Medulla oblongata (tissue), 1 donor: ENCODE results near the gene EVI5.

Source experiments
- DNase-seq: peaks from one replicate; pipeline ENCODE4 v3.0.0-alpha.2; 2015; ENCODE audit errors: extremely low spot score

The EVI5 gene

DNA sequence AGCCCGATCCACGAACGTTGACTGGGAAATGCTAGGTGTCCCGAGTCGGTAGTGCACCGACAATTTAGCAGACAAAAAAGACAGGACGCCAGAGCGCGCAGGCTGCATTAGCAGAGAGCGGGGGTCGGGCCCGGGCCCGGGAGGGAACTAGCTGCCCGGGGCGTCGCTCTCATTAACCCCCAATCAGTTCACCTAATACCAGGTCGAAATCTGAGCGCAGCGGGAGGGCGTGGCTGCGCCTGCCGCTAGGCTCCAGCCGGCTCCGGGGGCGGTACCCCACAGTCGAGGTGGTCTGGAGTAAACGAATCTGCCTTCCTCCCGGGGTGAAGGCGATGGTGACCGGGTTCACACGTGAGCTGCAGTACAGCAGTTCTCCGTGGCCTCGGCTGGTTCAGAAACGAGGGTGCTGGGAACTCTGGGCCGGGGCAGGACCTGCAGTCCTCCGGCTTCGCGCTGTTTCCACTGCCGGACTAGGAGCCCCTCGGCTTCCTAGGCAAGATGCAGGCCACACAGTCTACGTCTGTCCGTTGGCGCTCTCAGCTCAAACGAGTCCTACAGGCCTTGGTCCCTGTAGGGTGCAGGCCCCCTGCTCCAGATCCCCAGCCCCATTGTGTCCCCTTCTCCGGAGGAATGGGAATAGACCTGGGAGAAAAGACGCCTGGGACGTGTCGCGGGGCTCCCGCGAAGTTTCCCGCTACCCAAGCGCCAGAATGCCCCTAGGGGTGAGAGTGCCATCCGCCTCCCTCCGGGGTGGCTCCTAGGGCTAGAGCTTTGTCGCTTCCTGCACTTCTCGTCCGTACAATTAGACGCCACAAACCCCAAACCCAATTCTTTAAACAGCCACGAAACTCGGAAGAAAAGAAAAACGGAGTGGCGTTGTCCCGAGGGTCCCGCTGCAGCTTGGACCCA is 300.2 kb downstream of the EVI5 start:
- DNase-seq, result no peak

DNA sequence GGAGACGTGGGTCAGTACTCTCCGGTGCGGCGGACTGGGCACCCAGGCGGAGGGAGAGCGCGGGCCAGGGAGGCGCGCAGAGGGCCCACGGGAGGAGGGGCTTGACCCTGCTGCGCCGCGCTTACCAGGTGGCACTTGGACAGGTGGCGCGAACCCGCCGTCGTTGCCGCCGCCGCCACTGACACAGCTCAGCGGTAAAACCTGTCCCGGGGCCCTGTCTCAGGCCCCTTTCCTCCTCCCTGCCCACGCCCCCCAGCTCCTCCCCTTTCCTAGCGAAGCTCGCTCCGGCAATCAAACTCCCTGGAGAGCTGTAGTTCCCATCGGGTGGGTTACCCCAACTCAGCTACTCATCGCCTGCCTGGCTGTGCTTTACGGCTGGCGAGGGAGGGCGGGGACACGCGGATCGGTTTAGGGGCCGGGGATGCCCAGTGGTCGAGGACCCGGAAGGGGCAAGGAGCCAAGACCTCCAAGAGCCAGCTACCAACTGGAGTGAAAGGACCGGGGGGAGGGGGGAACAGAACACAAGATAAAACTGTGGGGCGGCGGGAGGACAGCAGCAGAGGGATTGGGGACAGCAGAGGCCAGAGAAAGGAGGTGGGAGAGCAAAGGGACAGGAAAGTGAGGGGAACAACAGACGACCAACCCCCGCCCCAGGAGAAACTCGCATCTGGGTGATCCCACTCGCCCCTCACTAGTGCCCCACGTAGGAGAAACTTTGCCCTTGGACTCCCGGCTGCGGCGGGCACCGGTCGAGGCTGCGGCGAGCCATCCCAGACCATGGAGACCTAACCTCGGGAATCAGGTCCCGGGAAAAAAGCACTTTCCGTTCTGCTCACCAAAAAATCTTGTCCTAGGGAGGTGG is 301.1 kb downstream of the EVI5 start:
- no peak for DNase-seq

DNA sequence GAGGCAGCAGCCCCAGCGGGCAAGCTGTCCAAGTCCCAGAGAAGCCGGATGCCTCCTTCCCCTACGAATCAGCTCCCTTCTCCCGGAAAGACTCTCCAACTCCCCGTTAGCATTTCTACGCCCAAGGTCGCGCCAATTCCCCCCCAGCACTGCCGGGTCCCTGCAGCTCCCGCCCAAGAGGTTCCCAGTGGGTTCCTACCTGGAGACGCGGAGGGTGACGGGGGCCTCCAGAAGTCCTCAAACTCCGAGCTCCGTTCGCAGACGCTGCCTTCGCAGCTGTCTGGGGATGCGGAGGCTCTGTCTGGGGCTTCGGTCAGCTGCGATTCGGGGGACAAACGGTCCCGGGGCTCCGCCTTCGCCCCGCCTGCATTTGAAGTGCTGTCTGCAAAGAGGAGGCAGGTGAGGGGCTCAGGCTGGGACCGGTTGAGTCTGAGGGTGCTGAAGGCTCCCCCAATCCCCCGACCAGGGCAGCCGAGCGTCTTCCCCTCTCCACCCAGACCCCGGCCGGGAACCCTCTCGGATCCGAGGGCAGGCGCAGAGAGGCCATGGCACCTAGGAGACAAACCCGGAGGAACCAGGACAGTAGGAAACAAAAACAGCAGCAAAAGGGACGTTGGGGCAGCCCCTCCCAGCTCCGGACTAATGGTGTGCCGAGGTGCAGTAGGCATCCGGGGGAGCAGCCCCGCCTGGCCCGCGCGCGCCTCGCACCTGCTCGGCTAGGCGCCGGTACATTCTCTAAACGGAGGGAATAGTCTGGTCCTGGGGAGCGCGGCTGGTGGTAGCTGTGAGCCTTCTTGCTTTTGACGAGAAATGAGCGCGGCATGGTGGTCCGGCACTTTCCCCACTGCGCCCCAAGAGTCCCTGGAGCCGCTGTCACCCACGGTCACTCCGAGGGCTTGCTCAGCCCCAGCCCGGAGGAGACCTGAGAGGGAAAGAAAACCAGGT is 302.0 kb downstream of the EVI5 start:
- DNase-seq, result no peak

DNA sequence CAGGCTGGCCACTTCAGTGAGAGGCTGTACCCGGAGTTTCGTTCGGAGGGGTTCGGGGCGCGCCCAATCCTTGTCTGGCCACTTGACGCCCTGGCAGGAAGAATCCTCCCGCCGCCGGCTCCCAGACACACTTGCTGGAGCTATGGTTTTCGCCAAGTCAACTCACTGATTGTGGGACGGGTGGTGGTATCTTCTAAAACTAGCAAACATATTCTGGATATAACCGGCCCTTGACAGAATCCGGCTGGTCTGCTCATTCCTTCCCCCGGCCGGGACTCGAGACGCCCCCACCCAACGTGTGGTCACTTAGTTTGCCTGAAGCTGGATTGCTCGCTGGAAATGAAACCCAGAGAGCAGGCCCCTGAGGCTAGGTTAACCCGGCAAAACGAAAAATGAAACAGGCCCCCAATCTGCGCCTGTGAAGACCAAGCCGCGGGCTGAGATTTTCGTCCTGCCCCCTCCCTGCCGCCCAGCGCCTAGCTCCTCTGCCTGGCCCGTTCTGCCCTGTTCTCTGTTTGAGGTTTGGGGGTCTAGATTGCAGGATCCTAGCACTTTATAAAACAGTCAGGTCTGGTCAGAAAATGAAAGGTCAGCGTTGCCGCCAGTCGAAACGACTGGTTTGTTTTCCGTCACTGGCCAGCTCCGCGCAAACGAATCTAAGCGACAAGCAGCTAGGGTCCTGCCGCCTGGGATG is 302.8 kb downstream of the EVI5 start:
- no peak for DNase-seq

DNA sequence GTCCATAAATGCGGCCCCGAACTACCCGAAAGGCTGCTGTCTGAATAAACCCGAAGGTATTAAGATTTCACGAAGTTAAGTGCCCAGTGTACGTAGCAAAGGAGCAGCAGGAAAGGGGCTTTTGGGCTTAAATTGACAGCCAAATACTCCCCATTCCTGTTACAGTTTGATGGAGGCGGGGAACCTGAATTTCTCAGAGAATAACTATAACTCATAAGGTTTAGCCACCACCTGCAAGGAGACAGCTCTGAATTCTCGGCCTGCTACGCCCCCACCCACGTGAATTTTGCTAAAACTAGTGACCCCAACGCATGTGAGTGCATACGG is 303.3 kb downstream of the EVI5 start:
- no peak for DNase-seq

DNA sequence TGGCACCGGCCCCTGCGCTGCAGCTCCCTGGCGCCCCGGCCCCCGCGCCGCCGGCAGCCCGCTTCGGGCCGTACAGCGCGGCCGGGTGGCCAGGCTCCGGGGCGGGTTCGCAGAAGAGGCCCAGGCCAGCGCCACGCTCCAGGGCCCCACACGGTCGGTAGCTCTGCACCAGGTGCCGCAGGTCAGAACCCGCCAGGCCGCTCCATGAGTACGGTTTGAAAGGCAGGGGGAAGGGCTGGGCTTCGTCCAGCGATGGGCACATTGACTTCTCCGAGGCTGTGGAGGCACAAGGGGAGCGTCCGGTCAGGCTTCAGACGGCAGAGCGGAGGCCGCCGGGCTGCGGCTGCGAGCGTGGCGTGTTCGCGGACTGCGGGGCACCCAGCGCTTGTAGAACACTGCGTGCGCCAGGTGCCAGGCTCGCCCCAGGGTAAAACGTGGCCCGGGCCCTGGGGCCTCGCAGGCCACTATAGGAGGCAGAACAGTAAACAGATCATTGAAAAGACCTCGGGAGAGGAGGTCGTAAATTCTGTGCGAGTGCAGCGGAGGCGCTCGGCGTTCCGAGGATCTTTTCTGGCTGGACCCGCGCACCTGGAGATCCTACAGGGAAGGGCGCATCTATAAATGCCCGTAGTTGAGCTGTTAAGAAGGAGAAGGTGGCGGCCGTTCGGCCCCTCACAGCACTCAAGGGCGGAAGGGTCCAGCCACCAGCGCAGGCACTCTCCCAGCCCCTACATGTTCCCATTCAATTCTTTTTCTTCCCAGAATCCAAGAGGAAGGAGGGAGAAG is 303.9 kb downstream of the EVI5 start:
- no peak for DNase-seq

DNA sequence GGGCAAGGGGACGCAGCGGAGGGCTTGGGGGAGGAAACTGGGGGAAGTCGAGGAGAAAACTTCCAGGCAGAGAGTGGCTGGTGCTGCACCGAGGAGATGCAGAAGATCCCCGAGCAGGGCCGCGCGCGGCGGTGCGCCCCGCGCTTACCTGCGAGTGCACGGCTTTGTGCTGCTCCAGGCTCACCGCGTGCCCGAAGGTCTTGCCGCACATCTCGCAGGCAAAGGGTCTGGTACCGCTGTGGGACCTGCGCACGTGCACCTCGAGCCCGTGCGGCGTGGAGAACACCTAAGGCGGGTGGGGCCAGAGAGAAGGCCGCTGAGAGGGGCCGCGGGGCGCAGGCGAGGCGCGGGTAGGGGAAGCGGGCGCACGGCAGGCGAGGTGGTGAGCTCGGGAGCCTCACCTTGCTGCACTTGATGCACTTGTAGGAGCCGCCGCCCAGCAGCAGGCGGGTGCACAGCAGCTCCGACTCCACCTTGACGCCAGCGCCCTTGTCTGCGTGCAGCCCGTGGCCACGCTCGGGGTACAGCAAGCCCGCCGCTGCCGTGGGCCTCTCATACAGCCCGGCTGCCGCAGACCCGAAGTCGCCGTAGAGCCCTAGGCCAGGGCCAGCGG is 304.6 kb downstream of the EVI5 start:
- DNase-seq, result no peak

DNA sequence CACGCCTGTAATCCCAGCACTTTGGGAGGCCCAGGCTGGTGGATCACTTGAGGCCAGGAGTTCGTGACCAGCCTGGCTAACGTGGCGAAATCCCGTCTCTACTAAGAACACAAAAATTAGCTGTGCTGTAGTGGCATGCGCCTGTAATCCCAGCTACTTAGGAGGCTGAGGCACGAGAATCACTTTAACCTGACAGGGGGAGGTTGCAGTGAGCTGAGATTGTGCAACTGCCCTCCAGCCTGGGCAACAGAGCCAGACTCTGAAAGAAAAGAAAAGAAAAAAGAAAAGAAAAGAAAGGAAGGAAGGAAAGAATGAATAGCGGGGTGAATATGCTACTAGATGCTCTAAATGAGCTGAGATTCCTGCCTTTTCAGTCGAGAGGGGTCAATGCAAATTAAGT is 305.3 kb downstream of the EVI5 start:
- no peak for DNase-seq

DNA sequence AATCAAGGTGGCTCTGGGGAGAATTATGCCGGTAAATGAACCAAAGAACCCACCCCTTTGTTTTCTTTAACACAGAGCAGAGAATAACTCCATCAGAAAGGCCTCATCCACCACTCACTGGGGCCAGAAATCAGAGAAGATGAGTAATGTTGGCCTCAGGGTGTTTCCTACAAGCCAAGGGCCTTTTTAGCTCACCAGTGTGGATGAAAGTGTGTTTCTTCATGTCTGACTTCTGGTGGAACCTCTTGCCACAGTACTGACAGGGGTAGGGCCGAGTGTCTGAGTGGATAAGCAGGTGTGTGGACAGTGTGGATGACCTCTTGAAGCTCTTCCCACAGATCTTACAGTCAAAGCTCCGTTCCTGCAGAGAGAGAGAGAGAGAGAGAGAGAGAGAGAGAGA is 306.5 kb downstream of the EVI5 start:
- DNase-seq, result no peak

DNA sequence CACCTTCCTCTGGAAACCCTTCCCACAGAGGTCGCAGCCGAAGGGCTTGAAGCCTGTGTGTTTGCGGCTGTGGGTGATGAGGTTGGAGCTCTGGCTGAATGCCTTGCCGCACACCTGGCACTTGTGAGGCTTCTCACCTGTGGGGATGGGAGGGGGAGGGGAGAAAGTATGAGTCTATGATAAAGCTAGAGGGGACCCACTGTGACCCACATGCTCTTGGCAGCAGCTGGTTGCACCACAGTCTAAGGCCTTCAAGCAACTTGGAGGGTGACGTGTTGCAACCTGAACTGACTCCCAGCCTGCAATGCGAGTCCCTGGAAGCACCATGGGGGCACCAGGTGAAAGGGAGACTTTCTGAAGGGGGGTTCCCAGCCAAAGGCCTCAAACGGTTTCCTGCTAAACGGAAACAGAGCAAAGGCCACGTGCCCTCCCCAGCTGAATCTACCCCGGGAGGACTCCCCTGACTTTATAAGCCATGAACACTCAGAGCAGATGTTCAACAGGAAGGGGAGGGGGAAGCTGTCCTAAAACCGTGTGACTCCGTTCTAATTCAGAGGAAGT is 308.8 kb downstream of the EVI5 start:
- DNase-seq, result no peak

DNA sequence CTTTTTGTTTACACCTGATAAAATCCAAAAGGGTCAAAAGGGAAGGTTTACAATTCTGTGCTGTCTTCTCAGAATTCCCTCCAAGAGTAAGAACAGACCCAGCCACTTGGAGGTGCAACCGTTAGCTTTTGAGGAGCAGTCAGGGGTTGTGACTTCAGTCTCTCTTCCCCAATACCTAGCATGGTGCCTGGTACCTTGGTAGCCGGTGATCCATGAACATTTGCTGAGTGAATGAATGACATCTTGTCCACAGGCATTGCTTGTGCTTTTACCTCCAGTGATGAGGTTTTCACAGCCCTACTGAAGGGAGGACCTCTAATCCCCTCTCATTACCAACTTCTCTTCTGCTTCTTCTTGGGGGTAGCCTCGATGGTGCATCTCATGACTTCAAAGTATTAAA is 309.9 kb downstream of the EVI5 start:
- DNase-seq, result no peak

DNA sequence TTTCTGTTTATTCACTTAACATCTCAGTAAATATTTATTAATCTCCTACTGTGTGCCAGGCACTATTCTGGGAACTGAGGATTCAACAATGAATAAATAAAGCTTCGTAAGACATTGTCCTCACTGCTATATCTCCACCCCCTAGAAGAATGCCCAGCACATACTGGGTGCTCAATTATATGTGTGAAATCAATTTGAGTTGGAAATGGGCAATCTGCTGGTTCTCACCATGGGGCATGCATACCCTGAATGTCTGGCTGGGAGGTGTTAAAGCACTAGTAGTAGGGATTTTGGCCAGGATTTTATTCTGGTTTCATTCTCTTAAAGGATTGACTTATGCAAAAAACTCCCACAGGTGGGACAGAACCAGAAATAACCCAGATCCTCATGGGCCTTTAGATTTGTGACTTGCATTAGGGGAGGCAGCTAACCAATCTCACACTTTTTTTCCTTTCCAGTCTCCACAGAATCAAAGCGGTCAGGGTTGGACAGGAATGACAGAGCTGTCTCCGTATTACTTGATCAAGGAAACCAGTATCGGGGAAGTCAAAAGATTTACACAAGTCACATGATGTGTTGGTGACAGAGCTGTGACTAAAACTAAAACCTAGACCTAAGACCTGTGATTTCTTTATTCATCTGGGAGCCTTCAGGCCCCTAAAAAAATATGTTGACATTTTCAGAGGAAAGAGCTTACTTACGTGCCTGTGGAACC is 311.0 kb downstream of the EVI5 start:
- no peak for DNase-seq

DNA sequence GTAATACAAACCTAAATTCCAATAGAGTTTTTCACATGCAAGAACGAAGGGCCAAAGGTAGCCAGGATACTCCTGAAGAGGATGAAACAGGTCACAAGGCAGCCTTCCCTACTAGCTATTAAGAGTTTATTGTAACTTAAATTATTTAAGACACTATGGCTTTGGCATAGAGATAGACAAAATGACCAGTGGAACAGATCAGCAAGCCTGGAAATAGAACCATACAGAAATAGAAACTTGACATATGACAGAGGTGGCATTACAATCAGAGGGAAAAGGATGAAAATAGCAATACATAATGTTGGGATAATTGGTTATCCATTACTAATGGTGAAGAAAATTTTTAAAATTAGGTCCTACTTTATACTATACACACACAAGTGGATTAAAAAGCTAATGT is 314.7 kb downstream of the EVI5 start:
- no peak for DNase-seq

DNA sequence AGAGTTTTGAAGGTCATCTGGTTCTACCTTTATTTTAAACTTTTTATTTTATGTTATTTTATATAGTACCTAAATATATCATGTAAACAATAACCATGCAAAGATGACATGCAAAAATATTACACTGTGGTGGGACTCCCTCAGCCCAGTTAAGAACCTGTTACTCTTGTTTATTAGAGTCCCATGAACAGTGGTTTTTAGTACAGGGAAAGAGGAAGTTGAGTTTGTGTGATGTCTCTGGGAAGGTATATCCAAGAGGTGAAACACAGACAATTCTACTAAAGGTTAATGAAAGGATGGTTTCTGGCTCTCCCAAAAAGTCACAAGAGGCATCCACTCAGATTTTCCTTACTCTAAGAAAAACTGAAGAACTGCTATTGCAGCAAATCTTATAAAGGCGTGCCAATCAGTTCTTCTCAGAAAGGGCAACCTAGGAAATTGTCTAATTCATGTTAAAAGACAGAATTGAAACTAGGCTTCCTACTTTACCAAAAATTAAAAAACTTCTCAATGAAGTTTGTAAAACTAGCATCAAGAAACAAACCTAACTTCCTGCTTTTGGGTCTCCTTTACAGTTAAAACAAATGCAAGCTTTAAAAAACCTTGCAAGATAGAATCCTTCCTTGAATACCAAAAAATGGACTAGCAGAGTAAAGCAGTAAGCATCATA is 318.1 kb downstream of the EVI5 start:
- DNase-seq, result no peak

DNA sequence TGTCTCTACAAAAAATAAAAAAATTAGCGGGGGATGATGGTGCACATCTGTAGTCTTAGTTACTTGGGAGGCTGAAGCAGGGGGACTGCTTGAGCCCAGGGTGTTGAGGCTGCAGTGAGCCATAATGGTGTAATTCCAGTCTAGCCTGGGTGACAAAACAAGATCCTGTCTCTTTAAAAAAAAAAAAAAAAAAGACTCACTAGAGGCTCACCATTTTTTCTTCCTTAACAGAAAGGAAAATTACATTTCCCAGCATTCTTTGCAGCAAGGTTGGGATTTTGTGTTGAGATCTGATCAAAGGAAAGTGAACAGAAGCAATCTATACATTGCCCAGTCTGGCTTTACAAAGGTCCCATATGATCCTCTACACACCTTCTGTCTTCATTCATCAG is 319.7 kb downstream of the EVI5 start:
- DNase-seq, result no peak

DNA sequence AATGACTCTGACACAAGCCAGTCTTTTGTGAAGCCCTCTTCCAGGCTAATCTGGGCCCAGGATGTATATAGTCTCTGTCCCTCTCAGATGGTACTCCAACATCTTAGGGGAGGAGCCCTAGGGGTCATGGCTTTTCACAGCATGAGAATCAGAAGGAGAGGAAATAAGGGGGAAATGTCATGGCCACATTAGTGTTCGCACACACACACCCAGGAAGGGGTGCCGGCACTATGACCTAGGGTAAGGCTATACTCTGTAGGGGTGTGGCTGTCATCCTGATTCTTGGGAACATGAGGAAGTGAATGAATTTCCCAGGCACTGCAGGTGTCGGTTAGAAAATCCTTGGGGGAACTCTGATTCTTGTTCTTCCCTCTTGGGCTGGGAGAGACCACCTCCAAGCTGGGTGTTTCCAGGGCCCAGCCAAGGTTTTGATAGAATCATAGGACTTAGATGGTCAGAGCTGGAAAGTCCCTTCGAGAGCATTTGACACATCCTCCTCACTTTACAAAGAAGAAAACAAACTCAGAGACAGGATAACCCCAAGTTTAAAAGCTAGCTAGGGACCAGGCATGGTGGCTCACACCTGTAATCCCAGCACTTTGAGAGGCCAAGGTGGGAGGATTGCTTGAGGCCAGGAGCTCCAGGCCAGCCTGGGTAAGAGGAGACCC is 320.2 kb downstream of the EVI5 start:
- DNase-seq, result no peak

DNA sequence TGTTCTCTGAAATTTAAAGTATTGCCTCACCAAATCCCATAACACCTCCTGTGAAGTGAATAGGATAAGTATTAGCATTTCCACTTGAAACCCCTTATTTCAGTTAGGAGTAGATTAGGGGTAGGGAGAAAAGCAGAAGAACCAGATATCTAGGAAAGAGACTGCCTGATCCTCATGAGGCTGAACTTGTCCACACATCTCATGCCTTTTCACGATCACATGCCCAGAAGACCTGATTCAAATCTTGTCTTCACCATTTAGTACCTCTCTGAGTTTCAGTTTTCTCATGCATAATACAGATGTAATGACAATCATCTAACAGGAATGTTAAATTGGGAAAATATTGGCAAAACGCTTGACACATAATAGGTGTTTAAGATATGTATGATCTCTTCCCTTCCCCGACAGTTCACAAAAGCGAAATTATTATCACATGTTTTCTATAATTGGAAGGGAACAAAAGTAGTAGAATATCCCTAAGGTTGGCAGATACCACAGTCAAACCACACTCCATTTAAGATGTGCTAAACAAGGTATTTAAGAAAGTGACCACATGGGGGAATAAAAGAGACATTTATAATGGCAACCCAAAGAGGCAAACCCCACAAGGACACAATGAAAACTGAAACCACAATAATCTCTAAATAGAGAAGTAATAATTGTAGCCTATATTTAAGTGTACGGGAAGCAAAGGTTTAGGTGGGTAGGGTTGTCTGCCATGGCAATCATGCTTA is 323.4 kb downstream of the EVI5 start:
- no peak for DNase-seq
